GM12892 (cell line): ENCODE measurements around the gene PLEKHA8.

Experiments used
- POLR2A ChIP-seq: IDR thresholded peaks from 2 replicates; pipeline ENCODE4 v1.6.1; 2011; ENCODE audit warnings: low read depth, low read length, control low read depth
- POLR2AphosphoS5 ChIP-seq: IDR thresholded peaks from 2 replicates; pipeline ENCODE4 v1.6.1; 2011; ENCODE audit warnings: low read depth, low read length, control low read depth
- TAF1 ChIP-seq: IDR thresholded peaks from 2 replicates; pipeline ENCODE4 v1.6.1; 2011; ENCODE audit warnings: low read depth, mild to moderate bottlenecking, control low read depth, low read length, borderline replicate concordance

- TF ChIP-seq POLR2A (no peak), POLR2AphosphoS5 (no peak), TAF1 (no peak)
Observed at GRCh38 chr7:30028749-30029635, 780 bp downstream of the PLEKHA8 start.
